Cardiac muscle cell (in vitro differentiated cells and primary cell): Measurements from ENCODE around the gene C3AR1. TPM values are rescaled to one million over a fixed set of nuclear protein-coding genes. Genes with fewer than 3 reads are reported as not detected.
"Not testable (repeated sequence)": the region's sequence is repeated elsewhere in the genome, so short reads cannot be mapped to it uniquely, and the experiment has no call there.

Experiments used
- DNase-seq, 2 donors: peaks; one replicate each; pipeline versions ENCODE4 v3.0.0 to v3.0.0-alpha.2; 2010 to 2017; ENCODE audit warnings: low read depth in 1 of 2, low spot score in 1 of 2
- H3K27ac ChIP-seq: fragments of 200-600 bp; sonication (generic); 2 replicates; pipeline ENCODE4 v1.5.1; 2016
- H3K27me3 ChIP-seq: fragments of 200-600 bp; sonication (generic); 2 replicates; pipeline ENCODE4 v1.6.0; 2016; ENCODE audit warnings: control low read depth
- H3K36me3 ChIP-seq: fragments of 200-600 bp; sonication (generic); 2 replicates; pipeline ENCODE4 v1.5.1; 2016; ENCODE audit warnings: control low read depth
- H3K4me1 ChIP-seq: fragments of 200-600 bp; sonication (generic); 2 replicates; pipeline ENCODE4 v1.8.1; 2017; ENCODE audit warnings: low read depth, mild to moderate bottlenecking, mixed run types
- H3K4me3 ChIP-seq: fragments of 200-600 bp; sonication (generic); 2 replicates; pipeline ENCODE4 v1.5.1; 2016; ENCODE audit warnings: mild to moderate bottlenecking
- H3K9me3 ChIP-seq: fragments of 200-600 bp; sonication (generic); 2 replicates; pipeline ENCODE4 v1.5.1; 2017; ENCODE audit warnings: low read depth, mild to moderate bottlenecking, control low read depth
- polyA plus RNA-seq: library from polyadenylated mRNA; unstranded; fragments of >200 nt; fragmentation: Nextera tagmentation; extraction: Ambion mirVana; gene quantifications from 2 replicates; pipeline ENCODE4 v1.2.1, GENCODE V29; 2016
- total RNA-seq: library from RNA; depleted of rRNA; stranded (reverse); fragments of >200 nt; gene quantifications from 2 replicates; pipeline ENCODE4 v1.2.3, GENCODE V29; 2016
- TF ChIP-seq, protein P1 (sequence below): IDR thresholded peaks from 2 replicates; pipeline ENCODE4 v1.5.1; 2012; ENCODE audit warnings: low read depth, mild to moderate bottlenecking, low read length

Gene C3AR1
- total and polyA plus RNA-seq, 2 experiments from 2014 or later, result not detected

DNA sequence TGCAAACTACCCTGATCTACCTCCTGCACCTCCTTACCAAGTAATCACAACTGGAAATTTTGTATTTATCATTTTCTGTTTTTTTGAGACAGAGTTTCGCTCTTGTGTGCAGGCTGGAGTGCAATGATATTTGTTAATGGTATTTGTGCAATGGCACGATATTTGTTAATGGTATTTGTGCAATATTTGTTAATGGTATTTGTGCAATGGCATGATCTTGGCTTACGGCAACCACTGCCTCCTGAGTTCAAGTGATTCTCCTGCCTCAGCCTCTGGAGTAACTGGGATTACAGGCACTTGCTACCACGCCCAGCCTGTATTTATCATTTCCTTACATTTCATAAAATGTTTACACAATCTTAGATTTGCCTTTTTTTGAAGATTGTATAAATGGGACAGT, 10.2 kb upstream of the C3AR1 start:
- DNase-seq, result no peak
- Histone ChIP-seq H3K36me3 (no peaks in the 10 kb centered on the region), H3K4me1 (peaks cover 4% of the 10 kb centered on the region), H3K4me3 (no peak overlapping the region), H3K27me3 (no peaks in the 10 kb centered on the region), H3K27ac (no peak overlapping the region), H3K9me3 (no peaks in the 10 kb centered on the region)
- TF ChIP-seq, protein P1, sequence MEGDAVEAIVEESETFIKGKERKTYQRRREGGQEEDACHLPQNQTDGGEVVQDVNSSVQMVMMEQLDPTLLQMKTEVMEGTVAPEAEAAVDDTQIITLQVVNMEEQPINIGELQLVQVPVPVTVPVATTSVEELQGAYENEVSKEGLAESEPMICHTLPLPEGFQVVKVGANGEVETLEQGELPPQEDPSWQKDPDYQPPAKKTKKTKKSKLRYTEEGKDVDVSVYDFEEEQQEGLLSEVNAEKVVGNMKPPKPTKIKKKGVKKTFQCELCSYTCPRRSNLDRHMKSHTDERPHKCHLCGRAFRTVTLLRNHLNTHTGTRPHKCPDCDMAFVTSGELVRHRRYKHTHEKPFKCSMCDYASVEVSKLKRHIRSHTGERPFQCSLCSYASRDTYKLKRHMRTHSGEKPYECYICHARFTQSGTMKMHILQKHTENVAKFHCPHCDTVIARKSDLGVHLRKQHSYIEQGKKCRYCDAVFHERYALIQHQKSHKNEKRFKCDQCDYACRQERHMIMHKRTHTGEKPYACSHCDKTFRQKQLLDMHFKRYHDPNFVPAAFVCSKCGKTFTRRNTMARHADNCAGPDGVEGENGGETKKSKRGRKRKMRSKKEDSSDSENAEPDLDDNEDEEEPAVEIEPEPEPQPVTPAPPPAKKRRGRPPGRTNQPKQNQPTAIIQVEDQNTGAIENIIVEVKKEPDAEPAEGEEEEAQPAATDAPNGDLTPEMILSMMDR, result no peak

- H3K4me3 ChIP-seq, result no peak overlapping the region
- H3K9me3 ChIP-seq, result no peaks in the 10 kb centered on the region
- no peaks in the 10 kb centered on the region for H3K27me3 ChIP-seq
Measured at GRCh38 chr12:8075935-8076334, 9.8 kb upstream of the C3AR1 start.

DNA sequence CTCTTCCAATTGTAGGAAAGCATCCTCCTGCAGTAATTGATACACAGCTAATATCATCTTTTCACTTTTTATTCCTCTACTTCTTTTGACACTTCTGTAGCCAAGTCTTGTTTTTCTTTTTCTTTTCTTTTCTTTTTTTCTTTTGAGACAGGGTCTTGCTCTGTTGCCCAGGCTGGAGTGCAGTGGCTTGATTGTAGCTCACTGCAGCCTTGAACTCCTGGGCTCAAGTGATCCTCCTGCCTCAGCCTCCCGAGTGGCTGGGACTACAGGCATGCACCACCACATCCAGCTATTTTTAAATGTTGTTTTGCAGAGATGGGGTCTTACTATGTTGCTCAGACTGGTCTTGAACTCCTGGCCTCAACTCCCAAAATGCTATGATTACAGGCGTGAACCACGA, 5.7 kb upstream of the C3AR1 start:
- H3K27ac ChIP-seq, H3K27me3 ChIP-seq, DNase-seq, H3K9me3 ChIP-seq, H3K36me3 ChIP-seq, H3K4me3 ChIP-seq, H3K4me1 ChIP-seq: not testable (repeated sequence)

More at GRCh38 chr12:8075935-8076334, 9.8 kb upstream of the C3AR1 start:
- Histone ChIP-seq H3K4me1 (peaks cover under 1% of the 10 kb centered on the region), H3K36me3 (no peaks in the 10 kb centered on the region), H3K27ac (no peak overlapping the region)
- no peak for DNase-seq
- TF ChIP-seq, protein P1, result no peak

- Histone ChIP-seq H3K9me3 (no peaks in the 10 kb centered on the region), H3K27me3 (no peaks in the 10 kb centered on the region), H3K4me1 (no peaks in the 10 kb centered on the region), H3K4me3 (no peak overlapping the region), H3K27ac (no peak overlapping the region), H3K36me3 (no peaks in the 10 kb centered on the region)
- no peak for DNase-seq
- TF ChIP-seq, protein P1, result no peak
Measured at GRCh38 chr12:8069582-8069981, 3.4 kb upstream of the C3AR1 start.

DNA sequence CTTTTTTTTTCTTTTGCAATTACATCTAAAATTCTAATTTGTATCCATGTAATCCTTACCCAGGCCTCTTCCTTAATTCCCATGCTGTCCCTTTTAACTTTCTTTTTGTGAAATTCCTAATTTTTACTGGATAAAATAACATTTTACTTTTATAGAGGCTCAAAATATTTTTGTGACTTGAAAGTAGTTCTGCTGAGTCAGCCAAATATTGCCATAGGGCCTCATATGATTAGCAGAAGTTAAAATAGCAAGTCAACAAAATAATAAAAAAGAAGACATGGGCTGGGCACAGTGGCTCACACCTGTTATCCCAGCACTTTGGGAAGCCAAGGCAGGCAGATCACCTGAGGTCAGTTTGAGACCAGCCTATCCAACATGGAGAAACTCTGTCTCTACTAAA, 2.0 kb downstream of the C3AR1 start:
- no peaks in the 10 kb centered on the region for H3K36me3 ChIP-seq

GRCh38 chr12:8058506-8058905, 7.7 kb downstream of the C3AR1 start:
- DNase-seq, result no peak
- Histone ChIP-seq H3K9me3 (no peaks in the 10 kb centered on the region), H3K27me3 (no peaks in the 10 kb centered on the region), H3K27ac (no peak overlapping the region), H3K4me1 (no peaks in the 10 kb centered on the region), H3K36me3 (peaks cover 4% of the 10 kb centered on the region), H3K4me3 (no peak overlapping the region)
- TF ChIP-seq, protein P1, result no peak

More for the DNA sequence above, 2.0 kb downstream of the C3AR1 start:
- TF ChIP-seq, protein P1, result no peak
- Histone ChIP-seq H3K27ac (no peak overlapping the region), H3K9me3 (no peaks in the 10 kb centered on the region), H3K4me1 (no peaks in the 10 kb centered on the region), H3K27me3 (no peaks in the 10 kb centered on the region), H3K4me3 (no peak overlapping the region)
- no peak for DNase-seq
